Endothelial cell of umbilical vein (primary cell): ENCODE data around the gene AURKA. TPM values are rescaled to one million over a fixed set of nuclear protein-coding genes. Genes with fewer than 3 reads are reported as not detected.

Experiments
- BruUV-seq: library from RNA; stranded (reverse); fragments of 400-500 nt; replicated peaks from 2 replicates; lab custom pipeline; 2021; lab: Mats Ljungman, UMichigan
- CTCF ChIA-PET: fragments of 300-600, 350-600 bp; sonication (Branson Sonifier 250); formaldehyde crosslinking; loops from one replicate; lab custom pipeline; 2021; ENCODE audit warnings: antibody characterized with exemption, inconsistent platforms; lab: Charles Lee
- POLR2A ChIA-PET: fragments of 300-600, 350-600 bp; sonication (Branson Sonifier 250); formaldehyde crosslinking; loops from one replicate; lab custom pipeline; 2021; ENCODE audit warnings: antibody characterized with exemption, inconsistent platforms; lab: Charles Lee
- DNase-seq: peaks from one replicate; pipeline ENCODE4 v3.0.0-alpha.2; 2011; ENCODE audit warnings: low read depth, low spot score
- FAIRE-seq: peaks from 2 replicates; lab custom pipeline; 2011; peaks lifted over from hg19 to GRCh38; lab: Jason Lieb, UNC
- H2AFZ ChIP-seq: 2 replicates; pipeline ENCODE4 v1.6.0; 2012; ENCODE audit warnings: low read depth, low read length, control low read depth, inconsistent platforms
- H3K27ac ChIP-seq: 2 replicates; pipeline ENCODE4 v1.5.1; 2011; ENCODE audit warnings: low read depth, mild to moderate bottlenecking, control low read depth, low read length, moderate library complexity; ENCODE audit not compliant: insufficient read depth
- H3K27me3 ChIP-seq, 2 experiments: 2 replicates each; pipeline versions ENCODE4 v1.6.0 to v1.6.1; 2011; ENCODE audit warnings: low read length in 2 of 2, mixed read lengths in 1 of 2; ENCODE audit not compliant: control insufficient read depth in 2 of 2, insufficient read depth in 2 of 2
- H3K36me3 ChIP-seq, 2 experiments: 2 replicates in 1 of 2; 3 replicates in 1 of 2; pipeline ENCODE4 v1.5.1; 2011; ENCODE audit warnings: low read length in 2 of 2, mild to moderate bottlenecking in 1 of 2, moderate library complexity in 1 of 2; ENCODE audit not compliant: control insufficient read depth in 2 of 2, insufficient read depth in 2 of 2; ENCODE audit errors: extremely low read depth in 1 of 2
- H3K4me1 ChIP-seq: 3 replicates; pipeline ENCODE4 v1.5.1; 2011; ENCODE audit warnings: mild to moderate bottlenecking, low read length; ENCODE audit not compliant: control insufficient read depth, insufficient read depth; ENCODE audit errors: extremely low read depth
- H3K4me2 ChIP-seq: 2 replicates; pipeline ENCODE4 v1.6.1; 2011; ENCODE audit warnings: low read length, control low read depth, mixed read lengths; ENCODE audit not compliant: insufficient read depth
- H3K4me3 ChIP-seq, 3 experiments: fragments of 200-600 bp in 1 of 3; sonication (generic), shearing (Covaris generic) in 1 of 3; replicated peaks in 1 of 3; 2 replicates each; pipeline ENCODE4 v1.5.1; 2011 to 2016; ENCODE audit warnings: control low read depth in 3 of 3, low read length in 3 of 3, mild to moderate bottlenecking in 2 of 3, inconsistent platforms in 1 of 3, low read depth in 1 of 3, moderate library complexity in 1 of 3; ENCODE audit not compliant: insufficient read depth in 1 of 3
- H3K79me2 ChIP-seq: 2 replicates; pipeline ENCODE4 v1.6.0; 2012; ENCODE audit warnings: low read length, inconsistent platforms; ENCODE audit not compliant: control insufficient read depth, insufficient read depth
- H3K9ac ChIP-seq: replicated peaks from 2 replicates; pipeline ENCODE3; 2011; ENCODE audit warnings: low read length, control low read depth; ENCODE audit not compliant: insufficient read depth; ENCODE audit errors: extremely low read depth
- H3K9me1 ChIP-seq: replicated peaks from 3 replicates; pipeline ENCODE4 v1.6.0; 2011; ENCODE audit warnings: mild to moderate bottlenecking, low read length; ENCODE audit not compliant: control insufficient read depth, insufficient read depth; ENCODE audit errors: extremely low read depth
- H3K9me3 ChIP-seq: replicated peaks from 2 replicates; pipeline ENCODE4 v1.5.1; 2012; ENCODE audit warnings: low read length, inconsistent platforms; ENCODE audit not compliant: control insufficient read depth, insufficient read depth
- H4K20me1 ChIP-seq: replicated peaks from 2 replicates; pipeline ENCODE3; 2011; ENCODE audit warnings: mild to moderate bottlenecking, low read length; ENCODE audit not compliant: control insufficient read depth, insufficient read depth; ENCODE audit errors: extremely low read depth
- EZH2 ChIP-seq: IDR thresholded peaks from 2 replicates; pipeline ENCODE4 v1.6.1; 2012; ENCODE audit warnings: borderline replicate concordance, low read depth, mild to moderate bottlenecking, moderate library complexity, low read length, inconsistent platforms; ENCODE audit not compliant: severe bottlenecking
- FOS ChIP-seq: IDR thresholded peaks from 2 replicates; pipeline ENCODE4 v1.6.1; 2011; ENCODE audit warnings: mild to moderate bottlenecking, low read length, moderate library complexity, borderline replicate concordance; ENCODE audit not compliant: insufficient read depth
- GATA2 ChIP-seq: IDR thresholded peaks from 2 replicates; pipeline ENCODE4 v1.7.0; 2011; ENCODE audit warnings: low read depth, mild to moderate bottlenecking, moderate library complexity, mixed read lengths, low read length; ENCODE audit not compliant: insufficient read length, insufficient read depth
- JUN ChIP-seq: IDR thresholded peaks from 2 replicates; pipeline ENCODE4 v1.6.1; 2011; ENCODE audit warnings: borderline replicate concordance, low read depth; ENCODE audit not compliant: insufficient read length, insufficient read depth
- MYC ChIP-seq: IDR thresholded peaks from one replicate; pipeline ENCODE4 v1.6.1; 2011; ENCODE audit warnings: mild to moderate bottlenecking, low read depth, low read length
- POLR2A ChIP-seq: IDR thresholded peaks from 2 replicates; pipeline ENCODE4 v1.6.1; 2012; ENCODE audit warnings: low read depth, mild to moderate bottlenecking, control low read depth, low read length
- POLR2AphosphoS5 ChIP-seq: IDR thresholded peaks from 2 replicates; pipeline ENCODE4 v1.6.1; 2012; ENCODE audit warnings: low read depth, mild to moderate bottlenecking, control low read depth, low read length, moderate library complexity; ENCODE audit not compliant: insufficient read depth
- dilution Hi-C: fragments of 300-500 bp; cut with MboI; formaldehyde crosslinking; loops from one replicate; pipeline ENCODE4 v1.15.0; 2019; ENCODE audit warnings: low sequenced_read_pairs; ENCODE audit not compliant: extremely low pct_ligation_motif_present
- intact Hi-C: fragments of 100-400 bp; cut with micrococcal nuclease; formaldehyde crosslinking; loops from one replicate; pipeline ENCODE4 v1.10.0; 2022
- polyA plus RNA-seq, 4 experiments: library from polyadenylated mRNA; depleted of rRNA in 3 of 4; stranded (reverse) in 3 of 4; unstranded in 1 of 4; fragments of >200 nt; gene quantifications; 2 replicates each; pipeline versions ENCODE4 v1.2.1 to v1.2.3, GENCODE V29; 2011 to 2012; ENCODE audit warnings: missing spikeins in 1 of 4
- total RNA-seq: library from RNA; stranded (reverse); gene quantifications from 2 replicates; pipeline ENCODE4 v1.2.3, GENCODE V29; 2021
- TF ChIP-seq, protein P1 (sequence below), 2 donors: IDR thresholded peaks; 1 replicate in 1 of 2; 2 replicates in 1 of 2; pipeline ENCODE4 v1.5.1; 2011; ENCODE audit warnings: low read length in 2 of 2, mild to moderate bottlenecking in 2 of 2, moderate library complexity in 2 of 2, control low read depth in 1 of 2, inconsistent platforms in 1 of 2, low read depth in 1 of 2; ENCODE audit not compliant: insufficient read depth in 1 of 2; ENCODE audit errors: extremely low read depth in 1 of 2
- TF ChIP-seq, protein P2 (sequence below): IDR thresholded peaks from 2 replicates; pipeline ENCODE4 v1.6.1; 2011; ENCODE audit not compliant: insufficient read depth, insufficient read length

The AURKA gene
- total and polyA plus RNA-seq, 2 donors (not counting 3 experiments of a cell fraction or from before 2014, with no cell fraction given) = 33.1 to 56.9 TPM

DNA sequence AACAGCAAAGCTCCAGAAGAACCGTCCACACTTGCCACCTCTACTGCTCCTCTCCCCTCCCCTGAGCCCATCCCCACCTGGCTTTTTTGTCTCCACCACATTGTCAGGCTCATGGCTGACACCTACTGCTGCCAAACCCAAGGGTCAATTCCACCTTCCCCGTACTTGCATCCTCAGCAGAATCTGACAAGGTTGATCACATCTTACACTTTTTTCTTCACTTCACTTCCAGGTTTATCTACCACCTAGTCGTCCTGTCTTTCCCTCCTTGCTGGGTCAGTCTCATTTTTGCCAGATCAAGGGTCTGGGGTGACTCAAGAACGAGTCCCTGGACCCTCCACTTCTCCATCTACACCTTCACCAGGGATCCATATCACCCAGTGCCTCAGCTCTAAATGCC, 3.1 kb downstream of the AURKA start:
- H3K4me3 ChIP-seq = no peak overlapping the region
- no peak for DNase-seq
- dilution Hi-C loops = no loop called here

More for the DNA sequence above, 3.1 kb downstream of the AURKA start:
- no TSS peak for BruUV-seq
- Histone ChIP-seq H3K4me2 (no peak overlapping the region), H4K20me1 (no peaks in the 10 kb centered on the region), H3K36me3 (peaks cover 2 to 12% of the 10 kb centered on the region in 2 experiments), H3K9me1 (no peaks in the 10 kb centered on the region), H3K79me2 (peaks cover 74% of the 10 kb centered on the region), H3K9me3 (no peaks in the 10 kb centered on the region), H2AFZ (no peak overlapping the region), H3K27ac (no peak overlapping the region), H3K27me3 (no peaks in the 10 kb centered on the region), H3K4me1 (peaks cover 11% of the 10 kb centered on the region), H3K9ac (no peak overlapping the region)
- FAIRE-seq = no peak
- TF ChIP-seq, protein P1, sequence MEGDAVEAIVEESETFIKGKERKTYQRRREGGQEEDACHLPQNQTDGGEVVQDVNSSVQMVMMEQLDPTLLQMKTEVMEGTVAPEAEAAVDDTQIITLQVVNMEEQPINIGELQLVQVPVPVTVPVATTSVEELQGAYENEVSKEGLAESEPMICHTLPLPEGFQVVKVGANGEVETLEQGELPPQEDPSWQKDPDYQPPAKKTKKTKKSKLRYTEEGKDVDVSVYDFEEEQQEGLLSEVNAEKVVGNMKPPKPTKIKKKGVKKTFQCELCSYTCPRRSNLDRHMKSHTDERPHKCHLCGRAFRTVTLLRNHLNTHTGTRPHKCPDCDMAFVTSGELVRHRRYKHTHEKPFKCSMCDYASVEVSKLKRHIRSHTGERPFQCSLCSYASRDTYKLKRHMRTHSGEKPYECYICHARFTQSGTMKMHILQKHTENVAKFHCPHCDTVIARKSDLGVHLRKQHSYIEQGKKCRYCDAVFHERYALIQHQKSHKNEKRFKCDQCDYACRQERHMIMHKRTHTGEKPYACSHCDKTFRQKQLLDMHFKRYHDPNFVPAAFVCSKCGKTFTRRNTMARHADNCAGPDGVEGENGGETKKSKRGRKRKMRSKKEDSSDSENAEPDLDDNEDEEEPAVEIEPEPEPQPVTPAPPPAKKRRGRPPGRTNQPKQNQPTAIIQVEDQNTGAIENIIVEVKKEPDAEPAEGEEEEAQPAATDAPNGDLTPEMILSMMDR (IDR thresholded peaks at IDR 0.05; ENCODE audit: extremely low read depth in 1 of 2, insufficient read depth in 1 of 2, low read depth in 1 of 2, low read length in 2 of 2) = no peak
- TF ChIP-seq, protein P2, sequence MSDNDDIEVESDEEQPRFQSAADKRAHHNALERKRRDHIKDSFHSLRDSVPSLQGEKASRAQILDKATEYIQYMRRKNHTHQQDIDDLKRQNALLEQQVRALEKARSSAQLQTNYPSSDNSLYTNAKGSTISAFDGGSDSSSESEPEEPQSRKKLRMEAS = no peak
- TF ChIP-seq POLR2A = no peak
- TF ChIP-seq GATA2 = no peak
- TF ChIP-seq MYC = no peak
- no peak for TF ChIP-seq EZH2
- TF ChIP-seq FOS = no peak
- no peak for TF ChIP-seq POLR2AphosphoS5
- TF ChIP-seq JUN = no peak
- intact Hi-C loops = no loop called here
- CTCF ChIA-PET = no interaction called here
- POLR2A ChIA-PET = no interaction called here
